Peyer's patch (tissue), 4 donors: Measurements from ENCODE around the gene ESRRG. TPM values are rescaled to one million over a fixed set of nuclear protein-coding genes. Genes with fewer than 3 reads are reported as not detected.

Source experiments
- DNase-seq, 3 donors: peaks; one replicate each; pipeline ENCODE4 v3.0.0-alpha.2; 2017 to 2019
- H3K27ac ChIP-seq, 4 donors: fragments of 200-600 bp; sonication (generic); one replicate each; pipeline ENCODE4 v1.5.1; 2016 to 2019
- H3K27me3 ChIP-seq, 2 donors: fragments of 200-600 bp; sonication (generic); one replicate each; pipeline ENCODE4 v1.5.1; 2019
- H3K36me3 ChIP-seq, 3 donors: fragments of 200-600 bp; sonication (generic); one replicate each; pipeline ENCODE4 v1.5.1; 2016 to 2019
- H3K4me1 ChIP-seq, 4 donors: fragments of 200-600 bp; sonication (generic); one replicate each; pipeline ENCODE4 v1.5.1; 2016 to 2019
- H3K4me3 ChIP-seq, 4 donors: fragments of 200-600 bp; sonication (generic); 1 replicate in 3 of 4; 2 replicates in 1 of 4; pipeline ENCODE4 v1.5.1; 2016 to 2019; ENCODE audit warnings: mild to moderate bottlenecking in 1 of 4
- H3K9me3 ChIP-seq, 4 donors: fragments of 200-600 bp; sonication (generic); one replicate each; pipeline ENCODE4 v1.5.1; 2016 to 2019; ENCODE audit warnings: mild to moderate bottlenecking in 1 of 4
- POLR2A ChIP-seq, 2 donors: fragments of 450-650 bp; IDR thresholded peaks; one replicate each; pipeline ENCODE4 v1.5.1; 2017; ENCODE audit warnings: antibody characterized with exemption in 2 of 2, mild to moderate bottlenecking in 2 of 2, moderate library complexity in 2 of 2
- total RNA-seq, 4 donors: library from RNA; depleted of rRNA; stranded (reverse); fragments of >200 nt; gene quantifications; one replicate each; pipeline ENCODE4 v1.1.0, GENCODE V29; 2016
- TF ChIP-seq, protein P1 (sequence below), 6 experiments: fragments of 450-650 bp in 4 of 6; fragments of 200-600 bp in 2 of 6; sonication (generic) in 1 of 6; IDR thresholded peaks; one replicate each; pipeline ENCODE4 v1.5.1; 2017 to 2019; ENCODE audit warnings: antibody characterized with exemption in 6 of 6, mild to moderate bottlenecking in 3 of 6, moderate library complexity in 1 of 6

The ESRRG gene
- total RNA-seq, 4 donors from 2014 or later, result 6.6 to 26.3 (median 20.0) TPM

DNA sequence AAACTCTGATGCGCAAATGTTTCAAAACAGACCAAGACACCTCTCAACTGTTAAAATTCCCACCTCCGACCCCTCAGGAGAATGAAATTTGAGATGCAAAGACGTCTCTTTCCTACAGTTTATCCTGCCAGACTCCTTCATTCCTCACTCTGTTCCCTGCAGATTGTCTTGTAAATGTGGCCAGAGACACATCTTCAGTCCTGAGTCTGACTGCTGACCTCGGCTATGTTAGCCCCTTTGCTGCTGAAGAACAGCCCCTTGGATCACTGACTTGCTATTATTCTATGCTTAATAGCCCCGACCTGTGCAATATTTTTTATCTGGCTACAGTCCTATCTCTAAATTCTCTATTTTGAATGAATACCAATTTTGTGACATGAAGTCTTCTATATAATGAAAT, 16.6 kb upstream of the ESRRG start:
- Histone ChIP-seq H3K36me3 (no peaks in the 10 kb centered on the region), H3K9me3 (no peaks in the 10 kb centered on the region), H3K4me3 (no peak overlapping the region), H3K4me1 (no peaks in the 10 kb centered on the region), H3K27ac (no peak overlapping the region), H3K27me3 (no peaks in the 10 kb centered on the region)
- TF ChIP-seq POLR2A (IDR thresholded peaks at IDR 0.05), result no peak
- TF ChIP-seq, protein P1, sequence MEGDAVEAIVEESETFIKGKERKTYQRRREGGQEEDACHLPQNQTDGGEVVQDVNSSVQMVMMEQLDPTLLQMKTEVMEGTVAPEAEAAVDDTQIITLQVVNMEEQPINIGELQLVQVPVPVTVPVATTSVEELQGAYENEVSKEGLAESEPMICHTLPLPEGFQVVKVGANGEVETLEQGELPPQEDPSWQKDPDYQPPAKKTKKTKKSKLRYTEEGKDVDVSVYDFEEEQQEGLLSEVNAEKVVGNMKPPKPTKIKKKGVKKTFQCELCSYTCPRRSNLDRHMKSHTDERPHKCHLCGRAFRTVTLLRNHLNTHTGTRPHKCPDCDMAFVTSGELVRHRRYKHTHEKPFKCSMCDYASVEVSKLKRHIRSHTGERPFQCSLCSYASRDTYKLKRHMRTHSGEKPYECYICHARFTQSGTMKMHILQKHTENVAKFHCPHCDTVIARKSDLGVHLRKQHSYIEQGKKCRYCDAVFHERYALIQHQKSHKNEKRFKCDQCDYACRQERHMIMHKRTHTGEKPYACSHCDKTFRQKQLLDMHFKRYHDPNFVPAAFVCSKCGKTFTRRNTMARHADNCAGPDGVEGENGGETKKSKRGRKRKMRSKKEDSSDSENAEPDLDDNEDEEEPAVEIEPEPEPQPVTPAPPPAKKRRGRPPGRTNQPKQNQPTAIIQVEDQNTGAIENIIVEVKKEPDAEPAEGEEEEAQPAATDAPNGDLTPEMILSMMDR (IDR thresholded peaks at IDR 0.05), result no peak
- DNase-seq, result no peak

DNA sequence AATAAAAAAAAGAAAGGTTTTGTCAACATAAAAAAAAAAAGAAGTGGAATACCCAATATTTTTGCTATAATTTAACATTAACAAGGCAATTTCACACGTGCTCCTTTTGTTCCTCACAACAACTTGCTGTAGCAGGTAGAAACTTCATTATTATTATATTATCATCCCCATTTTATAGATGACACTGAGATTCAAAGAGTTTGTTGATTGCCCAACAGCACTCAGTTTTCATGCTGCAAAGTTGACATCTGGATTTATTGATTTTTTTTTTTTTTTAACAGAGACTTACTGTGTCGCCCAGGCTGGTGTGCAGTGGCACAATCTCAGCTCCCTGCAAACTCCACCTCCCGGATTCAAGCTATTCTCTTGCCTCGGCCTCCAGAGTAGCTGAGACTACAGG, 8.9 kb upstream of the ESRRG start:
- Histone ChIP-seq H3K9me3 (no peaks in the 10 kb centered on the region), H3K4me3 (no peak overlapping the region), H3K27me3 (no peaks in the 10 kb centered on the region), H3K36me3 (no peaks in the 10 kb centered on the region), H3K27ac (no peak overlapping the region), H3K4me1 (no peaks in the 10 kb centered on the region)
- DNase-seq, result no peak
- TF ChIP-seq, protein P1 (IDR thresholded peaks at IDR 0.05), result no peak
- TF ChIP-seq POLR2A (IDR thresholded peaks at IDR 0.05), result no peak

DNA sequence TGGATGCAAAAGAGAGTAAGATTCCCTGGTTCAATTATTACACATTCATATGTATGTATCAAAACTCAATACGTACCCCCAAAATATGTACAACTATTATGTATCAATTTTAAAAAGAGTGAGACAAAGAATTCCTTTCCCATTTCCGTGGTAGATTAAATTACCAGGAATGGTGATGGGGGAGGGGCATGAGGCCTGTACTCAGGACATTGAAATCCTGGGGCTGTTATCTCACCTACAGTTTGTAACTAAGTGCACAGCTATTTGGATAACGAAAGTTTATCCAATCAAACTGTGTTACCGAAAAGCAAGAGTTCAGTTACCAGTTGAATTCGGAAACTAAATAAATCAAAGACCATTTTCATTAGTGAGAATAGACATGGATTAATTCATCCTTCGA, 8.3 kb upstream of the ESRRG start:
- no peak for DNase-seq
- Histone ChIP-seq H3K36me3 (no peaks in the 10 kb centered on the region), H3K9me3 (no peaks in the 10 kb centered on the region), H3K4me1 (no peaks in the 10 kb centered on the region), H3K4me3 (no peak overlapping the region), H3K27ac (no peak overlapping the region), H3K27me3 (no peaks in the 10 kb centered on the region)
- TF ChIP-seq, protein P1 (IDR thresholded peaks at IDR 0.05), result no peak
- TF ChIP-seq POLR2A (IDR thresholded peaks at IDR 0.05), result no peak

DNA sequence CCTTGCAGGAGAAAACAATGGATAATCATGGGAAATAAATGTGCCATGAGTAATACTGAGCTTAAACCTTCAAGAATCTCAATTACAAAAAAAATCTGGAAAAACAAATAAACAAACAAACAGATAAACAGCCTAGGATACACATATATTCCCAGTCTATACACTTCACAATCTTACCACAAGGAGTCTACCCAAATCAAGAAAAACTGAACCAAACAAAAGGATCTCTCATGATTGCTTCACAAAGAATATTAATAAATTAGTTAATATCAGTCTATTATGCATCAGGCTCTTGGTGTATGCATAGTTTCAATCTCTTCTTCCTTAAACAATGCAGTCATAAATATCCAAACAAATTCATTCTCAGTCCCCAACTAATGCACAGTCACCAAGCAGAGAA, 3.2 kb upstream of the ESRRG start:
- H3K4me1 ChIP-seq, result no peaks in the 10 kb centered on the region
- TF ChIP-seq POLR2A (IDR thresholded peaks at IDR 0.05), result no peak
- TF ChIP-seq, protein P1 (IDR thresholded peaks at IDR 0.05), result no peak

DNA sequence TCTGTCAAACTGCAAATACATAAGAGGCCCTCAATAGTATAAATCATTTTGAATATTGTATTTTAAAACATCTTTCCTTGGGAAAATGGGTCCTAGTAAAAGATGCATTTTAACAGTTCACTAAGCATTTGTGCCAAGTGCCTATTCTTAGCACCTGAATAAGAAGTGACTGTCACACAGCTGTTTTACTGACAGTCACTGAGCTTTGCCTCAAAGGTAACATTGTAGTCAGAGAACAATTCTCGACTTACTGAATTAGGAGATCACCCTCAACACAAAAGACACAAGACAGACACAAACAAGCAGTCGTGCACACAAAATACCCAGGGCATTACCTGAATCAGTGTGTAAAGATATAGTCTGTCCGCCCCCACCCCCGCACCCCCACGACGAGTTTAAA, 408 bp downstream of the ESRRG start:
- Histone ChIP-seq H3K36me3 (no peaks in the 10 kb centered on the region), H3K4me3 (peak overlapping the region in 3 of 4 donors; percentile 10 to 48 (median 48)), H3K27ac (no peak overlapping the region)

More for the DNA sequence above, 3.2 kb upstream of the ESRRG start:
- Histone ChIP-seq H3K36me3 (no peaks in the 10 kb centered on the region), H3K9me3 (no peaks in the 10 kb centered on the region), H3K27ac (no peak overlapping the region), H3K4me3 (no peak overlapping the region), H3K27me3 (no peaks in the 10 kb centered on the region)
- DNase-seq, result no peak

More for the DNA sequence above, 408 bp downstream of the ESRRG start:
- no peak for DNase-seq
- Histone ChIP-seq H3K9me3 (no peaks in the 10 kb centered on the region), H3K27me3 (no peaks in the 10 kb centered on the region), H3K4me1 (no peaks in the 10 kb centered on the region)
- TF ChIP-seq, protein P1 (IDR thresholded peaks at IDR 0.05), result no peak
- no peak for TF ChIP-seq POLR2A (IDR thresholded peaks at IDR 0.05)
